AG10803 (cell line): ENCODE measurements around the gene PRICKLE2.

Source experiments
- DNase-seq: peaks from one replicate; pipeline ENCODE4 v3.0.0; 2010; ENCODE audit warnings: low read depth
- H3K4me3 ChIP-seq: 2 replicates; pipeline ENCODE4 v1.5.1; 2011; ENCODE audit warnings: mild to moderate bottlenecking, low read length, control low read depth
- CTCF ChIP-seq: conservative IDR thresholded peaks from 2 replicates; pipeline ENCODE4 v1.5.1; 2011; ENCODE audit warnings: mild to moderate bottlenecking, low read length, control low read depth, inconsistent platforms

The PRICKLE2 gene

GRCh38 chr3:64125561-64125960 lies 99.7 kb downstream of the PRICKLE2 start:
- no peak for TF ChIP-seq CTCF

GRCh38 chr3:64123931-64124330 lies 101.3 kb downstream of the PRICKLE2 start:
- no peak overlapping the region for H3K4me3 ChIP-seq
- no peak for DNase-seq
- no peak for TF ChIP-seq CTCF

More at GRCh38 chr3:64125561-64125960, 99.7 kb downstream of the PRICKLE2 start:
- H3K4me3 ChIP-seq, result no peak overlapping the region
- no peak for DNase-seq

GRCh38 chr3:64122476-64122875 lies 102.8 kb downstream of the PRICKLE2 start:
- no peak for DNase-seq
- no peak for TF ChIP-seq CTCF
- H3K4me3 ChIP-seq, result no peak overlapping the region

- TF ChIP-seq CTCF, result no peak
- no peak overlapping the region for H3K4me3 ChIP-seq
These were observed 103.4 kb downstream of the PRICKLE2 start for GRCh38 chr3:64121750-64122311.

GRCh38 chr3:64120876-64121275 lies 104.4 kb downstream of the PRICKLE2 start:
- no peak for DNase-seq
- TF ChIP-seq CTCF, result no peak
- H3K4me3 ChIP-seq, result no peak overlapping the region

More at GRCh38 chr3:64121750-64122311, 103.4 kb downstream of the PRICKLE2 start:
- no peak for DNase-seq

GRCh38 chr3:64117483-64117882 lies 107.8 kb downstream of the PRICKLE2 start:
- TF ChIP-seq CTCF, result no peak
- no peak overlapping the region for H3K4me3 ChIP-seq
- DNase-seq, result no peak

DNA sequence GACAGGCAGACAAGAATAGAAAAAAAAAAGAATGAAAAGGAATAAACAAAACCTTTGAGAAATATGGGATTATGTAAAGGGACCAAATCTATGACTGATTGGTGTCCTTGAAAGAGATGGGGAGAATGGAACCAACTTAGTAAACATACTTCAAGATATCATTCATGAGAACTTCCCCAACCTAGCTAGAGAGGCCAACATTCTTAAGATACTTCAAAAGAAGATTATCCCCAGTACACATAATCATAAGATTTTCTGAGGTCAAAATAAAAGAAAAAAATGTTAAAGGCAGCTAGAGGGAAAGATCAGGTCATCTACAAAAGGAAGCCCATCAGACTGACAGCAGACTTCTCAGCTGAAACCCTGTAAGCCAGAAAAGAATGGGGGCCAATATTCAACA lies 110.6 kb downstream of the PRICKLE2 start:
- no peak for TF ChIP-seq CTCF
- H3K4me3 ChIP-seq, result no peak overlapping the region
- DNase-seq, result no peak
